ENCODE measurements around the gene TNPO3.

- TF ChIP-seq CTCF (IDR thresholded peaks at IDR 0.05) (no peak), EP300 (IDR thresholded peaks at IDR 0.05) (no peak), POLR2A (IDR thresholded peaks at IDR 0.05) (no peak), POLR2AphosphoS5 (IDR thresholded peaks at IDR 0.05) (no peak)
These were observed 122.1 kb downstream of the TNPO3 start for GRCh38 chr7:128932862-128933179.

Measured in gastroesophageal sphincter (tissue), 3 donors.